HepG2 (cell line): ENCODE data around the gene ITGB7. TPM values are rescaled to one million over a fixed set of nuclear protein-coding genes. Genes with fewer than 3 reads are reported as not detected.
A peak's percentile ranks its signal among the peaks of the same experiment; 100 is the strongest.

Experiments used
- CHD4 ChIP-seq: fragments of 200-600 bp; sonication (generic); IDR thresholded peaks from 2 replicates; pipeline ENCODE4 v1.7.0; 2017; ENCODE audit warnings: mild to moderate bottlenecking, low read length, borderline replicate concordance
- ISX ChIP-seq: sonication (generic); formaldehyde crosslinking; conservative IDR thresholded peaks from 2 replicates; pipeline ENCODE4 v1.5.0; 2020; ENCODE audit warnings: missing genetic modification reagents
- JDP2 ChIP-seq: sonication (generic); formaldehyde crosslinking; IDR thresholded peaks from 2 replicates; pipeline ENCODE4 v1.8.1; 2022; ENCODE audit warnings: missing genetic modification reagents, borderline replicate concordance
- MAFF ChIP-seq: IDR thresholded peaks from 2 replicates; pipeline ENCODE4 v1.6.1; 2011; ENCODE audit warnings: low read depth, low read length, improper control_type of control experiment
- MED8 ChIP-seq: sonication (generic); formaldehyde crosslinking; IDR thresholded peaks from 2 replicates; pipeline ENCODE4 v1.8.1; 2023; ENCODE audit warnings: mild to moderate bottlenecking, missing genetic modification reagents; ENCODE audit not compliant: insufficient replicate concordance
- NCOR1 ChIP-seq: fragments of 200-600 bp; sonication (generic); IDR thresholded peaks from 2 replicates; pipeline ENCODE4 v1.7.0; 2017; ENCODE audit warnings: antibody characterized with exemption, low read length, borderline replicate concordance
- RAD51 ChIP-seq: fragments of 450-650 bp; IDR thresholded peaks from 2 replicates; pipeline ENCODE4 v1.6.1; 2016; ENCODE audit warnings: borderline replicate concordance
- SALL1 ChIP-seq: sonication (generic); formaldehyde crosslinking; IDR thresholded peaks from 2 replicates; pipeline ENCODE4 v1.8.0; 2022; ENCODE audit warnings: mild to moderate bottlenecking, missing genetic modification reagents
- TCF7 ChIP-seq: sonication (generic); IDR thresholded peaks from 2 replicates; pipeline ENCODE4 v1.6.1; 2016; ENCODE audit warnings: antibody characterized with exemption, low read depth
- ZBTB1 ChIP-seq: sonication (generic); formaldehyde crosslinking; IDR thresholded peaks from 2 replicates; pipeline ENCODE4 v1.4.0; 2020; ENCODE audit warnings: missing genetic modification reagents, borderline replicate concordance
- ZNF101 ChIP-seq: sonication (generic); formaldehyde crosslinking; IDR thresholded peaks from 2 replicates; pipeline ENCODE4 v1.4.0; 2020; ENCODE audit warnings: mild to moderate bottlenecking, low read depth, missing genetic modification reagents, borderline replicate concordance
- polyA plus RNA-seq, 8 experiments: library from polyadenylated mRNA; depleted of rRNA in 3 of 8; stranded (reverse) in 7 of 8; unstranded in 1 of 8; fragments of >200 nt; fragmentation: Illumina TruSeq in 4 of 8; extraction: Trizol in 4 of 8; gene quantifications; 2 replicates each; pipeline versions ENCODE4 v1.2.1 to v1.2.3, GENCODE V29; 2011 to 2016; ENCODE audit warnings: low read depth in 4 of 8, missing spikeins in 1 of 8, mixed read lengths in 1 of 8; ENCODE audit not compliant: insufficient read depth in 1 of 8
- total RNA-seq, 5 experiments: library from RNA; depleted of rRNA; stranded (reverse); fragments of >200 nt; fragmentation: Illumina TruSeq; extraction: Trizol; gene quantifications; 2 replicates each; pipeline ENCODE4 v1.2.3, GENCODE V29; 2016; ENCODE audit warnings: low read depth in 1 of 5
- TF ChIP-seq, protein P1 (sequence below): sonication (generic); formaldehyde crosslinking; IDR thresholded peaks from 2 replicates; pipeline ENCODE4 v1.4.0; 2020; ENCODE audit warnings: missing genetic modification reagents, low read depth, mild to moderate bottlenecking, borderline replicate concordance
- TF ChIP-seq, protein P2 (sequence below): sonication (generic); formaldehyde crosslinking; IDR thresholded peaks from 2 replicates; pipeline ENCODE4 v1.9.0; 2021; ENCODE audit warnings: missing genetic modification reagents, mild to moderate bottlenecking, borderline replicate concordance
- TF ChIP-seq, protein P3 (sequence below): sonication (generic); formaldehyde crosslinking; IDR thresholded peaks from 2 replicates; pipeline ENCODE4 v1.8.1; 2022; ENCODE audit warnings: mild to moderate bottlenecking, missing genetic modification reagents
- TF ChIP-seq, protein P4 (sequence below): sonication (generic); formaldehyde crosslinking; IDR thresholded peaks from 2 replicates; pipeline ENCODE4 v1.8.0; 2023; ENCODE audit warnings: mild to moderate bottlenecking, missing genetic modification reagents
- TF ChIP-seq, protein P5 (sequence below): sonication (generic); formaldehyde crosslinking; IDR thresholded peaks from 2 replicates; pipeline ENCODE4 v1.4.0; 2020; ENCODE audit warnings: mild to moderate bottlenecking, missing genetic modification reagents

Gene ITGB7
- total and polyA plus RNA-seq, 2 of the 13 experiments (the other 11 are each of a cell fraction or from before 2014, with no cell fraction given), result 0.16 to 0.18 TPM

DNA sequence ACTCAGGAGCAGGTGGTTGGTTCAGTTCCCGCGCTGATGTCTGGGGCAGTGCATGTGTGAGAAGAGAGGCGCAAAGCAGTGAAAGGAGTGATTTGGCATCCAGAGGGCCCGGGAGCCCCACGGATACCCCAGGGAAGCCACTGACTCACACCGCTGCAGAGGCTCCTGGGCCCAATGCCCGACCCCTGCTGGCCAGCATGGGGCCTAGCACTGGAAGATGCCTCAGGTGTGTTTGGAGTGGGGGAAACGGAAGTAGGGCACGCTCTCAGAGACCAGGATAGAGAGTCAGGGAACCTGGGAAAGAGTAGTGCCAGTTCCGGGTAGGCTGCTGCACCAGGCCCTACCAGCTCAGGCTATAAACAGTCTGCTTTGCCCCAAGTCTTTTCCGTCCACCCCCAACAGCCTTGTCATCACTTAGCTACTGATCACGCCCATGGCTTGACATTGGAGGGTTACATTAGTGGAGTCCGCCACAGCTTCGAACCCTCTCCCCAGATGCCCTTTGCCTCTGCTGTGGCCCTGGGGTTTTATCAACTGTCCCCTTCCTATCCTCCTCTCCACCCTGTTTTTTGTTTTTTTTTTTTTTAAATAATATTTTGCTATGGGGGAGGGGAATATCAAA lies 16.8 kb downstream of the ITGB7 start (continued):
- TF ChIP-seq, protein P1, sequence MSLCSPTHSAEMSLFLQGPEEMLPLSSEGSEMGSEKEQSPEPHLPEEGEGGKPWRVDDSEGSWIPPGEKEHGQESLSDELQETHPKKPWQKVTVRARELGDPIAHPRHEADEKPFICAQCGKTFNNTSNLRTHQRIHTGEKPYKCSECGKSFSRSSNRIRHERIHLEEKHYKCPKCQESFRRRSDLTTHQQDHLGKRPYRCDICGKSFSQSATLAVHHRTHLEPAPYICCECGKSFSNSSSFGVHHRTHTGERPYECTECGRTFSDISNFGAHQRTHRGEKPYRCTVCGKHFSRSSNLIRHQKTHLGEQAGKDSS (CRISPR knock-in tag), result no peak
- TF ChIP-seq CHD4 (no peak), RAD51 (no peak), MED8 (CRISPR knock-in tag) (no peak), ZNF101 (no peak), NCOR1 (no peak), ZBTB1 (CRISPR knock-in tag) (no peak), JDP2 (no peak), MAFF (no peak), SALL1 (CRISPR knock-in tag) (peak; percentile 19; the same call in 1 of the 2 replicates), TCF7 (no peak), ISX (CRISPR knock-in tag) (no peak)
- TF ChIP-seq, protein P2, sequence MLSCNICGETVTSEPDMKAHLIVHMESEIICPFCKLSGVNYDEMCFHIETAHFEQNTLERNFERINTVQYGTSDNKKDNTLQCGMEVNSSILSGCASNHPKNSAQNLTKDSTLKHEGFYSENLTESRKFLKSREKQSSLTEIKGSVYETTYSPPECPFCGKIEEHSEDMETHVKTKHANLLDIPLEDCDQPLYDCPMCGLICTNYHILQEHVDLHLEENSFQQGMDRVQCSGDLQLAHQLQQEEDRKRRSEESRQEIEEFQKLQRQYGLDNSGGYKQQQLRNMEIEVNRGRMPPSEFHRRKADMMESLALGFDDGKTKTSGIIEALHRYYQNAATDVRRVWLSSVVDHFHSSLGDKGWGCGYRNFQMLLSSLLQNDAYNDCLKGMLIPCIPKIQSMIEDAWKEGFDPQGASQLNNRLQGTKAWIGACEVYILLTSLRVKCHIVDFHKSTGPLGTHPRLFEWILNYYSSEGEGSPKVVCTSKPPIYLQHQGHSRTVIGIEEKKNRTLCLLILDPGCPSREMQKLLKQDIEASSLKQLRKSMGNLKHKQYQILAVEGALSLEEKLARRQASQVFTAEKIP (CRISPR knock-in tag), result no peak
- TF ChIP-seq, protein P3, sequence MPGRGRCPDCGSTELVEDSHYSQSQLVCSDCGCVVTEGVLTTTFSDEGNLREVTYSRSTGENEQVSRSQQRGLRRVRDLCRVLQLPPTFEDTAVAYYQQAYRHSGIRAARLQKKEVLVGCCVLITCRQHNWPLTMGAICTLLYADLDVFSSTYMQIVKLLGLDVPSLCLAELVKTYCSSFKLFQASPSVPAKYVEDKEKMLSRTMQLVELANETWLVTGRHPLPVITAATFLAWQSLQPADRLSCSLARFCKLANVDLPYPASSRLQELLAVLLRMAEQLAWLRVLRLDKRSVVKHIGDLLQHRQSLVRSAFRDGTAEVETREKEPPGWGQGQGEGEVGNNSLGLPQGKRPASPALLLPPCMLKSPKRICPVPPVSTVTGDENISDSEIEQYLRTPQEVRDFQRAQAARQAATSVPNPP (CRISPR knock-in tag), result no peak
- TF ChIP-seq, protein P4, sequence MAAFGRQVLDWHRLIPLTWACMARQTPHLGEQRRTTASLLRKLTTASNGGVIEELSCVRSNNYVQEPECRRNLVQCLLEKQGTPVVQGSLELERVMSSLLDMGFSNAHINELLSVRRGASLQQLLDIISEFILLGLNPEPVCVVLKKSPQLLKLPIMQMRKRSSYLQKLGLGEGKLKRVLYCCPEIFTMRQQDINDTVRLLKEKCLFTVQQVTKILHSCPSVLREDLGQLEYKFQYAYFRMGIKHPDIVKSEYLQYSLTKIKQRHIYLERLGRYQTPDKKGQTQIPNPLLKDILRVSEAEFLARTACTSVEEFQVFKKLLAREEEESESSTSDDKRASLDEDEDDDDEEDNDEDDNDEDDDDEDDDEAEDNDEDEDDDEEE (CRISPR knock-in tag), result no peak
- TF ChIP-seq, protein P5, sequence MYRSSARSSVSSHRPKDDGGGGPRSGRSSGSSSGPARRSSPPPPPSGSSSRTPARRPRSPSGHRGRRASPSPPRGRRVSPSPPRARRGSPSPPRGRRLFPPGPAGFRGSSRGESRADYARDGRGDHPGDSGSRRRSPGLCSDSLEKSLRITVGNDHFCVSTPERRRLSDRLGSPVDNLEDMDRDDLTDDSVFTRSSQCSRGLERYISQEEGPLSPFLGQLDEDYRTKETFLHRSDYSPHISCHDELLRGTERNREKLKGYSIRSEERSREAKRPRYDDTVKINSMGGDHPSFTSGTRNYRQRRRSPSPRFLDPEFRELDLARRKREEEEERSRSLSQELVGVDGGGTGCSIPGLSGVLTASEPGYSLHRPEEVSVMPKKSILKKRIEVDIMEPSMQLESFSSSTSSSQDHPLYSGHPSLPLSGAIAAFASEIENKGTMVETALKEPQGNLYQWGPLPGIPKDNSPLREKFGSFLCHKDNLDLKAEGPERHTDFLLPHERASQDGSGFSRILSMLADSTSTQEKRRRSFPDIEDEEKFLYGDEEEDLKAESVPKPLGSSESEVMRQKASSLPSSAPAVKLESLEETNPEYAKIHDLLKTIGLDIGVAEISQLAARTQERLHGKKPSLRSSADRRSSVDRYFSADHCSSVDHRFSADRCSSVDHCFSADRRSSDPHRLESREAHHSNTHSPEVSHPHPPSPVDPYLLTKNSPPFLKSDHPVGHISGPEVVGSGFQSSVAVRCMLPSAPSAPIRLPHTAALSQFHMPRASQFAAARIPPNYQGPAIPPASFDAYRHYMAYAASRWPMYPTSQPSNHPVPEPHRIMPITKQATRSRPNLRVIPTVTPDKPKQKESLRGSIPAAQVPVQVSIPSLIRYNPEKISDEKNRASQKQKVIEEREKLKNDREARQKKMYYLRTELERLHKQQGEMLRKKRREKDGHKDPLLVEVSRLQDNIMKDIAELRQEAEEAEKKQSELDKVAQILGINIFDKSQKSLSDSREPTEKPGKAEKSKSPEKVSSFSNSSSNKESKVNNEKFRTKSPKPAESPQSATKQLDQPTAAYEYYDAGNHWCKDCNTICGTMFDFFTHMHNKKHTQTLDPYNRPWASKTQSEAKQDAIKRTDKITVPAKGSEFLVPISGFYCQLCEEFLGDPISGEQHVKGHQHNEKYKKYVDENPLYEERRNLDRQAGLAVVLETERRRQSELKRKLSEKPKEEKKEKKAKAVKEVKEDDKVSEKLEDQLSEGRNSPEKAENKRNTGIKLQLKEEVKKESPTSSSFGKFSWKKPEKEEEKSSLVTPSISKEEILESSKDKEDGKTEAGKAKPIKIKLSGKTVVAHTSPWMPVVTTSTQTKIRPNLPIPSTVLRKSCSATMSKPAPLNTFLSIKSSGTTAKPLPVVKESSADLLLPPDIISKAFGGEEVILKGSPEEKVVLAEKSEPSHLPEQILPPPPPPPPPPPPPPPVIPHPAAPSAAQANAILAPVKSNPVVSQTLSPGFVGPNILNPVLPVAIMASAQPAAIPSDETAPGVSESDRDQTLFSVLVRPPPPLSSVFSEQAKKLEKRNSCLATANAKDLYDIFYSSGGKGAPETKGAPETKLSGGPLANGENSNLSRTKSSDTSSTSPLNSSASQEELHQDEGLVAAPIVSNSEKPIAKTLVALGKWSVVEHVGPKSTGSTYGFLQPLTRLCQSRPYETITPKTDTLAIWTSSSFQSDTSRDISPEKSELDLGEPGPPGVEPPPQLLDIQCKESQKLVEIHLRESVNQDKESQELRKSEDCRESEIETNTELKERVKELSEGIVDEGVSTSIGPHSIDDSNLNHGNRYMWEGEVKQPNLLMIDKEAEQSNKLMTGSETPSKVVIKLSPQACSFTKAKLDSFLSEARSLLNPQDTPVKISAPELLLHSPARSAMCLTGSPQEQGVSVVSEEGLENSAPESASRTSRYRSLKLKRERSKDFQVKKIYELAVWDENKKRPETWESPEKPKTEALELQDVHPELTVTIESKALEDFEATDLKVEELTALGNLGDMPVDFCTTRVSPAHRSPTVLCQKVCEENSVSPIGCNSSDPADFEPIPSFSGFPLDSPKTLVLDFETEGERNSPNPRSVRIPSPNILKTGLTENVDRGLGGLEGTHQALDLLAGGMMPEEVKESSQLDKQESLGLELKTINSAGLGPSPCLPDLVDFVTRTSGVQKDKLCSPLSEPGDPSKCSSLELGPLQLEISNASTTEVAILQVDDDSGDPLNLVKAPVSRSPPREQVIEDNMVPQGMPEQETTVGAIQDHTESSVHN, result no peak
